Parathyroid adenoma (tissue), 2 donors: ENCODE measurements around the gene ZNF860.

Source experiments
- H2AFZ ChIP-seq: fragments of 300-600 bp; sonication (generic); one replicate; pipeline ENCODE4 v1.7.0; 2017; ENCODE audit warnings: antibody characterized with exemption, mild to moderate bottlenecking
- H3K27ac ChIP-seq: fragments of 300-600 bp; sonication (generic); one replicate; pipeline ENCODE4 v1.7.0; 2017
- H3K27me3 ChIP-seq: fragments of 300-600 bp; sonication (generic); one replicate; pipeline ENCODE4 v1.7.0; 2017; ENCODE audit warnings: low read length; ENCODE audit not compliant: control insufficient read depth, insufficient read depth
- H3K36me3 ChIP-seq: fragments of 300-600 bp; sonication (generic); one replicate; pipeline ENCODE4 v1.7.0; 2017; ENCODE audit warnings: low read length; ENCODE audit not compliant: control insufficient read depth, insufficient read depth
- H3K4me1 ChIP-seq: fragments of 300-600 bp; sonication (generic); one replicate; pipeline ENCODE4 v1.7.0; 2017; ENCODE audit warnings: control low read depth
- H3K4me2 ChIP-seq: fragments of 300-600 bp; sonication (generic); one replicate; pipeline ENCODE4 v1.7.0; 2017; ENCODE audit warnings: low read length
- H3K4me3 ChIP-seq: fragments of 300-600 bp; sonication (generic); one replicate; pipeline ENCODE4 v1.7.0; 2017; ENCODE audit warnings: low read depth, low read length
- H3K79me2 ChIP-seq: fragments of 300-600 bp; sonication (generic); one replicate; pipeline ENCODE4 v1.7.0; 2017; ENCODE audit warnings: control low read depth
- H3K9ac ChIP-seq: fragments of 300-600 bp; sonication (generic); one replicate; pipeline ENCODE4 v1.7.0; 2017; ENCODE audit warnings: mild to moderate bottlenecking
- H3K9me3 ChIP-seq: fragments of 300-600 bp; sonication (generic); one replicate; pipeline ENCODE4 v1.7.0; 2017; ENCODE audit warnings: low read length; ENCODE audit not compliant: control insufficient read depth
- CTCF ChIP-seq: fragments of 300-600 bp; sonication (generic); IDR thresholded peaks from one replicate; pipeline ENCODE4 v1.7.0; 2017; ENCODE audit warnings: antibody characterized with exemption, mild to moderate bottlenecking
- donor health status: primary hyperparathyroidism.

Gene ZNF860

DNA sequence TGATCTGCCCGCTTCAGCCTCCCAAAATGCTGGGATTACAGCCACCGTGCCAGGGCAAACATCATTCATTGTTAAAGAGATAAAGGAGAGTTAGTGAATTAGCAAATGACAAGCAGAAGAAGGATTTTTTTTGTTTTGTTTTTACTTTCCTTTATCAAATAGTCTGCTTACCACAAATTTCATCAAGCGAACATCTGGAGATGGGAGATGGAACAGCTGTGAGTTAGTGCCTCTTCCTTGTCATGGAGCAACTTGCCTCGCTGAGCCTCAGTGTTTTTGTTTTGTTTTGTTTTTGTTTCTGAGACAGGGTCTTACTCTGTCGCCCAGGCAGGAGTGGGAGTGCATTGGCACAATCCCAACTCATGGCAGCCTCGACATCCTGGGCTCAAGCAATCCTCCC lies 15.9 kb downstream of the ZNF860 start:
- no peak overlapping the region for H3K9ac ChIP-seq
- no peak overlapping the region for H2AFZ ChIP-seq
- H3K36me3 ChIP-seq = no peaks in the 10 kb centered on the region
- TF ChIP-seq CTCF = no peak
- no peak overlapping the region for H3K4me3 ChIP-seq
- H3K4me2 ChIP-seq = no peak overlapping the region
- H3K27ac ChIP-seq = no peak overlapping the region
- no peaks in the 10 kb centered on the region for H3K27me3 ChIP-seq
- H3K4me1 ChIP-seq = no peaks in the 10 kb centered on the region
- no peaks in the 10 kb centered on the region for H3K9me3 ChIP-seq
- H3K79me2 ChIP-seq = no peaks in the 10 kb centered on the region

- Histone ChIP-seq H3K36me3 (no peaks in the 10 kb centered on the region), H2AFZ (no peak overlapping the region), H3K9ac (no peak overlapping the region), H3K27me3 (no peaks in the 10 kb centered on the region), H3K27ac (no peak overlapping the region), H3K4me3 (no peak overlapping the region), H3K4me1 (no peaks in the 10 kb centered on the region), H3K79me2 (no peaks in the 10 kb centered on the region), H3K9me3 (no peaks in the 10 kb centered on the region), H3K4me2 (no peak overlapping the region)
- TF ChIP-seq CTCF = no peak
Measured at GRCh38 chr3:31999907-32000439, 18.4 kb downstream of the ZNF860 start.

- Histone ChIP-seq H3K79me2 (no peaks in the 10 kb centered on the region), H3K27me3 (no peaks in the 10 kb centered on the region), H2AFZ (no peak overlapping the region), H3K4me2 (no peak overlapping the region), H3K36me3 (no peaks in the 10 kb centered on the region), H3K9ac (no peak overlapping the region), H3K4me3 (no peak overlapping the region), H3K9me3 (no peaks in the 10 kb centered on the region), H3K4me1 (no peaks in the 10 kb centered on the region), H3K27ac (no peak overlapping the region)
- no peak for TF ChIP-seq CTCF
Measured at GRCh38 chr3:32000877-32001276, 19.3 kb downstream of the ZNF860 start.

DNA sequence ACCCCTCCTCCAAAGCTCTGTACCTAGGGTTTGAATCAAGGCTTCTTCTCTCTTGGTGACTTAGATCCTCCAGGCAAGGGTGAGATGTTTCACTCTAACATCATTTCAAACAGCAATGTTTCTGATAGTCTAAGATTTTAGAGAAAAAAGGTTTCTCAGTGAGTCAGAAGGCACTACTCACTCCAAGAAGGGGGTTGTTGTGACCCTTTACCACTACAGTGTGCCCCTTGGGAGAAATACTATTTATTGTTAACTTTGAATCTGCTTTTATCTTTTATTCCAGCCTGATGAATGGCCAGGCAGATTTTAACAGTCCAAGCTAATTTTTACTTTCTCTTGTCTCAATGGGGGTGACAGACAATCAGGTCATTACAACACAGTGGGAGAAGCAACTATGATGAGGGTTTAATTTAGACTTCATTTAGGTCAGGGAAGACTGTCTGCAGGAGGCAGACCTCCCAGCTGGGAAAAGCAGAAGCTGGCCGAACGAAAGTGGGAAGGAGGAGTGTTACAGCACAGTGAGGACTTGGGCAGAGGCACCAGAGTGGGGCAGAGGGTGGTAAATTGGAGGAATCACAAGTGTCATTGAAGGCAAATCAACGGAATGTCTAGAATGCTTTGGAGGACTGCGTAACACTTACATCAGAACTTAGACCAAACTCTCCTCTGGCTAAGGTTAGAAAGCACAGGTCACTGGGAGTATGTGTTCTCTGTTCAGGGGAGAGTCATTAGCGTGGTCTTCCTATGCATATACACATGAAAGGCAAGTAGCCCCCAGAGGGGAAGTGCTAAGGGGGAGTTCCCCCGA lies 21.2 kb downstream of the ZNF860 start:
- Histone ChIP-seq H3K4me1 (no peaks in the 10 kb centered on the region), H3K9me3 (no peaks in the 10 kb centered on the region), H3K27me3 (no peaks in the 10 kb centered on the region), H3K27ac (no peak overlapping the region), H3K4me3 (no peak overlapping the region), H3K4me2 (no peak overlapping the region), H2AFZ (no peak overlapping the region), H3K79me2 (no peaks in the 10 kb centered on the region), H3K9ac (no peak overlapping the region), H3K36me3 (no peaks in the 10 kb centered on the region)
- TF ChIP-seq CTCF = no peak

- Histone ChIP-seq H2AFZ (no peak overlapping the region), H3K4me1 (no peaks in the 10 kb centered on the region), H3K9me3 (no peaks in the 10 kb centered on the region), H3K27me3 (no peaks in the 10 kb centered on the region), H3K36me3 (no peaks in the 10 kb centered on the region), H3K79me2 (no peaks in the 10 kb centered on the region), H3K27ac (no peak overlapping the region), H3K4me3 (no peak overlapping the region), H3K9ac (no peak overlapping the region), H3K4me2 (no peak overlapping the region)
- no peak for TF ChIP-seq CTCF
Measured at GRCh38 chr3:32003380-32003779, 21.8 kb downstream of the ZNF860 start.
